ENCODE results near the gene ACOT6. TPM values are rescaled to one million over a fixed set of nuclear protein-coding genes. Genes with fewer than 3 reads are reported as not detected.
A peak's percentile ranks its signal among the peaks of the same experiment; 100 is the strongest.
"Not testable (repeated sequence)": the region's sequence is repeated elsewhere in the genome, so short reads cannot be mapped to it uniquely, and the experiment has no call there.

Gene ACOT6
- total RNA-seq, 2 donors from 2014 or later, result not detected

DNA sequence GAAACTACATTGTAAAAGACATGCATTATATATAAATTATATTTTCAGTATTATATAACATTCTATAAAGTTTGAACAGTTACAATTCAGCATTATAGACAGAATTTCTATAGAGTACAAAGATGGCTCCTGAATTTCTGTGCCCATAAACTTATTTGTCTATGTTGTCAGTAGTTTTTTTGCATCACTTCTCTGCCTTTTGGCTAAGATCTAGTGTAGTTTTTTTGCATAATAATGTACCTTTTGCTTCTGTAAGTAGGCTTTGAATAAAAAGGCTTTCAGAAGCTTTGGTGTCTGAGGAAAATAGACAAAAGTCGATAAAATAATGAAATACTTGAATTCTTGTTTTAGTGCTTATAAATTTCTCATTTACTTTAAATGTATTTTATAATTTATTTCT, 43.5 kb downstream of the ACOT6 start:
- no peak overlapping the region for H3K27ac ChIP-seq
- H3K9ac ChIP-seq (ENCODE audit: low read depth in 2 of 2, low read length in 2 of 2), result no peak overlapping the region
- H3K36me3 ChIP-seq, result no peaks in the 10 kb centered on the region
- DNase-seq, result no peak
- no peaks in the 10 kb centered on the region for H3K9me3 ChIP-seq
- TF ChIP-seq, protein P1, sequence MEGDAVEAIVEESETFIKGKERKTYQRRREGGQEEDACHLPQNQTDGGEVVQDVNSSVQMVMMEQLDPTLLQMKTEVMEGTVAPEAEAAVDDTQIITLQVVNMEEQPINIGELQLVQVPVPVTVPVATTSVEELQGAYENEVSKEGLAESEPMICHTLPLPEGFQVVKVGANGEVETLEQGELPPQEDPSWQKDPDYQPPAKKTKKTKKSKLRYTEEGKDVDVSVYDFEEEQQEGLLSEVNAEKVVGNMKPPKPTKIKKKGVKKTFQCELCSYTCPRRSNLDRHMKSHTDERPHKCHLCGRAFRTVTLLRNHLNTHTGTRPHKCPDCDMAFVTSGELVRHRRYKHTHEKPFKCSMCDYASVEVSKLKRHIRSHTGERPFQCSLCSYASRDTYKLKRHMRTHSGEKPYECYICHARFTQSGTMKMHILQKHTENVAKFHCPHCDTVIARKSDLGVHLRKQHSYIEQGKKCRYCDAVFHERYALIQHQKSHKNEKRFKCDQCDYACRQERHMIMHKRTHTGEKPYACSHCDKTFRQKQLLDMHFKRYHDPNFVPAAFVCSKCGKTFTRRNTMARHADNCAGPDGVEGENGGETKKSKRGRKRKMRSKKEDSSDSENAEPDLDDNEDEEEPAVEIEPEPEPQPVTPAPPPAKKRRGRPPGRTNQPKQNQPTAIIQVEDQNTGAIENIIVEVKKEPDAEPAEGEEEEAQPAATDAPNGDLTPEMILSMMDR (IDR thresholded peaks at IDR 0.05), result no peak
- H3K4me1 ChIP-seq, result no peaks in the 10 kb centered on the region
- no peak overlapping the region for H3K4me3 ChIP-seq
- intact Hi-C loops (cut with DNase I), result no loop called here
- H3K27me3 ChIP-seq, result no peaks in the 10 kb centered on the region

DNA sequence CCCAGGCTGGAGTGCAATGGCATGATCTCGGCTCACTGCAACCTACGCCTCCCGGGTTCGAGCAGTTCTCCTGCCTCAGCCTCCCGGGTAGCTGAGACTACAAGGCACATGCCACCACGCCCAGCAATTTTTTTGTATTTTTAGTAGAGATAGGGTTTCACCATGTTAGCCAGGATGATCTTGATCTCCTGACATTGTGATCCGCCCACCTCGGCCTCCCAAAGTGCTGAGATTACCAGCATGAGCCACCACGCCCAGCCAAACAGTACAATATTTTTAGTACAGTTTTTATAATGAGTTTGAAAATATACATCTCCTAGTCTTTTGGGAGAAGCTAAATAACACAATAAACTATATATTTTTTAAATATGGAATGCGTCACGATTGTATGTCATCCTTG, 46.9 kb downstream of the ACOT6 start:
- H3K4me3 ChIP-seq; DNase-seq; intact Hi-C loops (cut with DNase I); H3K9me3 ChIP-seq; H3K27me3 ChIP-seq; H3K9ac ChIP-seq (ENCODE audit: low read depth in 2 of 2, low read length in 2 of 2); H3K27ac ChIP-seq; H3K4me1 ChIP-seq; H3K36me3 ChIP-seq: not testable (repeated sequence)

DNA sequence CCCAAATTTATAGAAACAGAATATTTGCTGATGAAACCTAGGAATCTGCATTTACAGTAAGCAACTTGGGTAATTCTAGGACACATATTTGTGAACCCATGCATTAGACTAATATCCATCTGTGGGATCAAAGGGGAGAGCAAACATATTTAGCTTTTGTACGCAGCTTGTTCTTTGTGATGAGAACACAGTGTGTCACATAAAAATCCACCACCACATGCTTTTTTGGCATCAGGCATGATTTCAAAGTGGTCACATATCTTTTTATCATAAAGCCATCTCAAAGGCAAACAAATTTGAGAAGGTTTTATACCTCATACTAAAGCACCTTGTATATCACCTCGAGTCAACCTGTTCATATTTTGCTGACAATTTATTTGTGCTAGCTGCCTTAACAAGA, 48.2 kb downstream of the ACOT6 start:
- Histone ChIP-seq H3K9ac (ENCODE audit: low read depth in 2 of 2, low read length in 2 of 2) (no peak overlapping the region), H3K36me3 (no peaks in the 10 kb centered on the region), H3K27ac (no peak overlapping the region), H3K27me3 (no peaks in the 10 kb centered on the region), H3K9me3 (no peaks in the 10 kb centered on the region), H3K4me3 (no peak overlapping the region), H3K4me1 (no peaks in the 10 kb centered on the region)
- intact Hi-C loops (cut with DNase I), result no loop called here
- TF ChIP-seq, protein P1 (IDR thresholded peaks at IDR 0.05), result no peak
- DNase-seq, result no peak

GRCh38 chr14:73661872-73662271, 49.6 kb downstream of the ACOT6 start:
- intact Hi-C loops (cut with DNase I), result no loop called here
- Histone ChIP-seq H3K27ac (no peak overlapping the region), H3K9ac (ENCODE audit: low read depth in 2 of 2, low read length in 2 of 2) (no peak overlapping the region), H3K9me3 (no peaks in the 10 kb centered on the region), H3K27me3 (no peaks in the 10 kb centered on the region), H3K4me1 (no peaks in the 10 kb centered on the region), H3K36me3 (no peaks in the 10 kb centered on the region), H3K4me3 (no peak overlapping the region)
- TF ChIP-seq, protein P1 (IDR thresholded peaks at IDR 0.05), result no peak
- no peak for DNase-seq

- H3K36me3 ChIP-seq, result no peaks in the 10 kb centered on the region
- no peak overlapping the region for H3K4me3 ChIP-seq
- intact Hi-C loops (cut with DNase I), result no loop called here
Measured at GRCh38 chr14:73662487-73662943, 50.2 kb downstream of the ACOT6 start.

DNA sequence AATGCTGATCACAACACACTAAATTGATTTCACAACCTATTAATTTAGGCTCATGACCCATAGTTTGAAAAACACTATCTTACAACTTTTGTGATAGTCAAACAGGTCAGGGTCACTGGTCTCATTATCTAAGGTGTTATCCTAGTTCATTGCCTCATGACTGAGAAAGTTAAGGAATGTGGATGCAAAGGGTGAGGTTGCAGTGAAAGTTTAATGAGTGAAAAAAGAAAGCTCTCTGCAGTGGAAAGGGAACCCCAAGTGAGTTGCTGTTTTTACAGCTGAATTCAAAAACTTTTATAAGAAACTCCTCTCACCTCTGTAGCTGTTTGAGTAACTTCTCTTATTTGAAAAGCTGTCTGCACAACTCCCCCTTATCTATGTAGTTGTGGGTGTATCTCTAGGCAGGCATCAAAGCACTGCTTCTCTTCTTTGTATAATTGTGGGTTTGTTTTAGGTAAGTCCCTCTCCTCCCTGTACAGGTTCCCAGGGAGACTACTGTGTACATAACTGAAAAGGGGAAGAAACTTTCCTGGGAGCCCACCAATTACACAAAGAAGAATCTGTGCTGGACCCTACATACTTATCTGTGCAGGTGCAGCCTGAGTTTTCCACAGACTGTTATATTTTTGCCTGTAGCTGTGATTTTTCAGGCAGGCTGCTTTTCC, 51.4 kb downstream of the ACOT6 start:
- Histone ChIP-seq H3K27ac (no peak overlapping the region), H3K9ac (ENCODE audit: low read depth in 2 of 2, low read length in 2 of 2) (no peak overlapping the region), H3K36me3 (no peaks in the 10 kb centered on the region), H3K9me3 (no peaks in the 10 kb centered on the region), H3K27me3 (no peaks in the 10 kb centered on the region), H3K4me1 (no peaks in the 10 kb centered on the region), H3K4me3 (no peak overlapping the region)
- DNase-seq, result no peak
- intact Hi-C loops (cut with DNase I), result no loop called here
- TF ChIP-seq, protein P1 (IDR thresholded peaks at IDR 0.05), result no peak

More at GRCh38 chr14:73662487-73662943, 50.2 kb downstream of the ACOT6 start:
- Histone ChIP-seq H3K9me3 (no peaks in the 10 kb centered on the region), H3K4me1 (no peaks in the 10 kb centered on the region), H3K27ac (no peak overlapping the region), H3K27me3 (no peaks in the 10 kb centered on the region), H3K9ac (ENCODE audit: low read depth in 2 of 2, low read length in 2 of 2) (no peak overlapping the region)
- TF ChIP-seq, protein P1 (IDR thresholded peaks at IDR 0.05), result no peak
- DNase-seq, result peak; percentile 24
